Measurements from ENCODE around the gene GRAMD2B. TPM values are rescaled to one million over a fixed set of nuclear protein-coding genes. Genes with fewer than 3 reads are reported as not detected.
"Not testable (repeated sequence)": the region's sequence is repeated elsewhere in the genome, so short reads cannot be mapped to it uniquely, and the experiment has no call there.

Gene GRAMD2B
- total RNA-seq, 1 experiment from 2014 or later: 4.1 TPM

DNA sequence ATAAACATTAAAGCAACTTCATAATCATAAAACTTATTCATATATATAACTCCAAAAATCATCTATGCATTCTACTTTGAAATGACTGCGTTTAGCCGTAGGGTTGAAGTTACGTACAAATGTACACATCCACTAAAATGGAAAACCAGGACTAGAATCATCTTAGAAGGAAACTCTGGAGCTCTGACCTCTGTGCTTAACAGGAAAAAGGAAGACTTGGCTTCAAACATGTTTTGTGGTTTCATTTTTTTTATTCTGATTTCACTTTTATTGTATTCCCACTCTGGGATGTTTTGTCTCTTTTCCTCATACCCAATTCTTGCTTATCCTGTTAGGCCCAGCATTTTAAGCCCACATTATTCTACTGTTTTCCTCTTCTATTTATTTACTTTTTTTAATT, 44.9 kb downstream of the GRAMD2B start:
- ATAC-seq: no peak
- DNase-seq (ENCODE audit: low read depth, low spot score): no peak
- CTCF ChIA-PET: no interaction called here

DNA sequence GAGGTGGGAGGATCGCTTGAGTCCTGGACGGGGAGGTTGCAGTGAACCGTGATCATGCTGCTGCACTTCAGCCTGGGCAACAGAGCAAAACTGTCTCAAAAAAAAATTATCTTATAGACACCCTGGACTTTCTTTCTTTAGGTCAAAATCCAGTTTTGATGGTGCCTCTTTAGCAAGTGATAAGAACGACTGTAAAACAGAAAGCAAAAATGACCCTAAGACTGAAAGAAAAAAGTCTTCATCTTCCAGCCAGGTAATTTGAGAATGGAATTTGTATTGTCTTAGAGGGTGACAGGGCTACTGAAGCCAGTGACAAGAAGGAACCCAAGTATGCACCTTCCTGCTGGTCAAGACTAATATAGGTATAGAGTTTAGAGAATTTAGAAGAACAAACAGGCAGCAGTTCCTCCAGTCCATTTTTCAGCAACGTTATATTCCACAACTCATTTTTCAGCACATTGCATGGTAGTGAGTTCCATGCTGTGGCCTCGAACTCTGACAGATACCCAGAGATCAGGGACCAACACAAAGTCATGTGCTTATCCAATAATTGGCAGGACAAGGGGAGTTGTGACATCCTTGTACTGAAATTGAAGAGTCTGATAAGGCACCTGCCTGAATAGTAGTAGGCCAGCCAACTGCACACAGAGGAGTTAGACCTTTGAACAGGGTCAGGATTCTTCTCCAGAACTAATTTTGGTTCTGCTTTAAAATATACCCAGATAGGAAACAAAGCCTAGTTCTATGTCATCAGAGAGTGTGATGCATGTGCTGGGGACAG, 46.5 kb downstream of the GRAMD2B start:
- no peaks in the 10 kb centered on the region for H3K4me1 ChIP-seq (ENCODE audit: control insufficient read depth, insufficient read depth, low read length)
- no peak overlapping the region for H3K4me3 ChIP-seq (ENCODE audit: low read depth in 2 of 2, low read length in 2 of 2)
- no peaks in the 10 kb centered on the region for H3K27me3 ChIP-seq (ENCODE audit: control insufficient read depth, insufficient read depth, low read length)
- intact Hi-C loops (cut with micrococcal nuclease; ENCODE audit: unreplicated experiment): no loop called here
- DNase-seq (ENCODE audit: low read depth, low spot score) (no peak), ATAC-seq (no peak)
- H3K27ac ChIP-seq (ENCODE audit: low read length): no peak overlapping the region
- POLR2A ChIA-PET: interaction anchor here (0.7 kb wide), 1 partner anchor 765 kb away, joined by 4 read pairs; no protein-coding TSS in a partner anchor
- BruUV-seq (replicated peaks): no TSS peak
- no peaks in the 10 kb centered on the region for H3K36me3 ChIP-seq (ENCODE audit: control insufficient read depth, insufficient read depth, low read length)
- CTCF ChIA-PET: no interaction called here
- in situ Hi-C loops (cut with HindIII; ENCODE audit: low pct_unique_long_range_greater_than_20kb, low sequenced_read_pairs): no loop called here
- H3K9me3 ChIP-seq (ENCODE audit: control insufficient read depth, insufficient read depth, low read depth, low read length): no peaks in the 10 kb centered on the region
- TF ChIP-seq POLR2AphosphoS5 (IDR thresholded peaks at IDR 0.05; ENCODE audit: low read depth, low read length): no peak
- no peak for TF ChIP-seq CTCF (IDR thresholded peaks at IDR 0.05)
- no peak for TF ChIP-seq SIN3A (IDR thresholded peaks at IDR 0.05; ENCODE audit: borderline replicate concordance, insufficient read depth, low read depth, low read length)
- no peak for TF ChIP-seq TCF7L2 (IDR thresholded peaks at IDR 0.05; ENCODE audit: low read depth, low read length)
- TF ChIP-seq, protein P1, sequence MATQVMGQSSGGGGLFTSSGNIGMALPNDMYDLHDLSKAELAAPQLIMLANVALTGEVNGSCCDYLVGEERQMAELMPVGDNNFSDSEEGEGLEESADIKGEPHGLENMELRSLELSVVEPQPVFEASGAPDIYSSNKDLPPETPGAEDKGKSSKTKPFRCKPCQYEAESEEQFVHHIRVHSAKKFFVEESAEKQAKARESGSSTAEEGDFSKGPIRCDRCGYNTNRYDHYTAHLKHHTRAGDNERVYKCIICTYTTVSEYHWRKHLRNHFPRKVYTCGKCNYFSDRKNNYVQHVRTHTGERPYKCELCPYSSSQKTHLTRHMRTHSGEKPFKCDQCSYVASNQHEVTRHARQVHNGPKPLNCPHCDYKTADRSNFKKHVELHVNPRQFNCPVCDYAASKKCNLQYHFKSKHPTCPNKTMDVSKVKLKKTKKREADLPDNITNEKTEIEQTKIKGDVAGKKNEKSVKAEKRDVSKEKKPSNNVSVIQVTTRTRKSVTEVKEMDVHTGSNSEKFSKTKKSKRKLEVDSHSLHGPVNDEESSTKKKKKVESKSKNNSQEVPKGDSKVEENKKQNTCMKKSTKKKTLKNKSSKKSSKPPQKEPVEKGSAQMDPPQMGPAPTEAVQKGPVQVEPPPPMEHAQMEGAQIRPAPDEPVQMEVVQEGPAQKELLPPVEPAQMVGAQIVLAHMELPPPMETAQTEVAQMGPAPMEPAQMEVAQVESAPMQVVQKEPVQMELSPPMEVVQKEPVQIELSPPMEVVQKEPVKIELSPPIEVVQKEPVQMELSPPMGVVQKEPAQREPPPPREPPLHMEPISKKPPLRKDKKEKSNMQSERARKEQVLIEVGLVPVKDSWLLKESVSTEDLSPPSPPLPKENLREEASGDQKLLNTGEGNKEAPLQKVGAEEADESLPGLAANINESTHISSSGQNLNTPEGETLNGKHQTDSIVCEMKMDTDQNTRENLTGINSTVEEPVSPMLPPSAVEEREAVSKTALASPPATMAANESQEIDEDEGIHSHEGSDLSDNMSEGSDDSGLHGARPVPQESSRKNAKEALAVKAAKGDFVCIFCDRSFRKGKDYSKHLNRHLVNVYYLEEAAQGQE (IDR thresholded peaks at IDR 0.05; ENCODE audit: insufficient read depth in 1 of 2, low read depth in 2 of 2, low read length in 1 of 2): no peak

More for the DNA sequence above, 44.9 kb downstream of the GRAMD2B start:
- in situ Hi-C loops (cut with HindIII; ENCODE audit: low pct_unique_long_range_greater_than_20kb, low sequenced_read_pairs): no loop called here
- no TSS peak for BruUV-seq (replicated peaks)
- Histone ChIP-seq H3K27ac (ENCODE audit: low read length) (no peak overlapping the region), H3K9me3 (ENCODE audit: control insufficient read depth, insufficient read depth, low read depth, low read length) (no peaks in the 10 kb centered on the region), H3K36me3 (ENCODE audit: control insufficient read depth, insufficient read depth, low read length) (no peaks in the 10 kb centered on the region), H3K4me1 (ENCODE audit: control insufficient read depth, insufficient read depth, low read length) (no peaks in the 10 kb centered on the region), H3K4me3 (ENCODE audit: low read depth in 2 of 2, low read length in 2 of 2) (no peak overlapping the region), H3K27me3 (ENCODE audit: control insufficient read depth, insufficient read depth, low read length) (no peaks in the 10 kb centered on the region)
- TF ChIP-seq TCF7L2 (IDR thresholded peaks at IDR 0.05; ENCODE audit: low read depth, low read length) (no peak), POLR2AphosphoS5 (IDR thresholded peaks at IDR 0.05; ENCODE audit: low read depth, low read length) (no peak), SIN3A (IDR thresholded peaks at IDR 0.05; ENCODE audit: borderline replicate concordance, insufficient read depth, low read depth, low read length) (no peak), CTCF (IDR thresholded peaks at IDR 0.05) (no peak)
- TF ChIP-seq, protein P1 (IDR thresholded peaks at IDR 0.05; ENCODE audit: insufficient read depth in 1 of 2, low read depth in 2 of 2, low read length in 1 of 2): no peak
- intact Hi-C loops (cut with micrococcal nuclease; ENCODE audit: unreplicated experiment): no loop called here
- POLR2A ChIA-PET: no interaction called here

DNA sequence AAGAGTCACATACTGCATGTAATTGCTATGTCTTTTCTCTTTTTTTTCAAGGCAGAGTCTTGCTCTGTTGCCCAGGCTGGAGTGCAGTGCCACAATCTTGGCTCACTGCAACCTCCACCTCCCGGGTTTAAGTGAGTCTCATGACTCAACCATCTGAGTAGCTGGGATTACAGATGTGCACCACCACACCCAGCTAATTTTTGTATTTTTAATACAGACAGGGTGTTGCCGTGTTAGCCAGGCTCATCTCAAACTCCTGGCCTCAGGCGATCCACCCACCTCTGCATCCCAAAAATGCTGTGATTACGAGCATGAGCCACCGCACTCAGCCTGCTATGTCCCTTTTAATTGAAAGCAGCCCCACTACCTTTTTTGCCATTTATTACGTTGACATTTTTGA, 47.3 kb downstream of the GRAMD2B start:
- in situ Hi-C loops (cut with HindIII; ENCODE audit: low pct_unique_long_range_greater_than_20kb, low sequenced_read_pairs); H3K4me1 ChIP-seq (ENCODE audit: control insufficient read depth, insufficient read depth, low read length); H3K27me3 ChIP-seq (ENCODE audit: control insufficient read depth, insufficient read depth, low read length); H3K9me3 ChIP-seq (ENCODE audit: control insufficient read depth, insufficient read depth, low read depth, low read length); CTCF ChIA-PET; DNase-seq (ENCODE audit: low read depth, low spot score); ATAC-seq; H3K36me3 ChIP-seq (ENCODE audit: control insufficient read depth, insufficient read depth, low read length); H3K4me3 ChIP-seq (ENCODE audit: low read depth in 2 of 2, low read length in 2 of 2); H3K27ac ChIP-seq (ENCODE audit: low read length); BruUV-seq (replicated peaks); intact Hi-C loops (cut with micrococcal nuclease; ENCODE audit: unreplicated experiment): not testable (repeated sequence)
- POLR2A ChIA-PET: interaction anchor here (0.7 kb wide), 1 partner anchor 764 kb away, joined by 4 read pairs; no protein-coding TSS in a partner anchor
